Body of pancreas (tissue), 4 donors: ENCODE measurements around the gene SUMO4. TPM values are rescaled to one million over a fixed set of nuclear protein-coding genes. Genes with fewer than 3 reads are reported as not detected.

ENCODE experiments used
- ATAC-seq: fragments of 150-250 bp; one replicate; pipeline ENCODE4 v1.9.1; 2016
- DNase-seq, 4 donors: peaks; one replicate each; pipeline ENCODE4 v3.0.0-alpha.2; 2019
- H3K27ac ChIP-seq, 4 donors: fragments of 200-600 bp; sonication (generic); 1 replicate in 3 of 4; 2 replicates in 1 of 4; pipeline versions ENCODE4 v1.5.1 to v1.6.1; 2016 to 2019; ENCODE audit warnings: mild to moderate bottlenecking in 1 of 4, mixed read lengths in 1 of 4, moderate library complexity in 1 of 4
- H3K27me3 ChIP-seq, 2 donors: fragments of 200-600 bp; sonication (generic); one replicate each; pipeline ENCODE4 v1.6.0; 2016; ENCODE audit warnings: mild to moderate bottlenecking in 1 of 2
- H3K36me3 ChIP-seq, 2 donors: fragments of 200-600 bp; sonication (generic); replicated peaks in 1 of 2; 2 replicates each; pipeline ENCODE4 v1.5.1; 2016; ENCODE audit warnings: low read depth in 2 of 2; ENCODE audit not compliant: insufficient read depth in 1 of 2
- H3K4me1 ChIP-seq: fragments of 200-600 bp; sonication (generic); one replicate; pipeline ENCODE4 v1.6.0; 2016
- H3K4me3 ChIP-seq, 2 donors: fragments of 200-600 bp; sonication (generic); 1 replicate in 1 of 2; 2 replicates in 1 of 2; pipeline ENCODE4 v1.5.1; 2016 to 2019
- H3K9me3 ChIP-seq, 3 donors: fragments of 200-600 bp; sonication (generic); 1 replicate in 2 of 3; 2 replicates in 1 of 3; pipeline ENCODE4 v1.5.1; 2016
- CTCF ChIP-seq, 7 experiments: fragments of 450-650 bp in 4 of 7; fragments of 200-600 bp in 3 of 7; sonication (generic) in 3 of 7; IDR thresholded peaks; one replicate each; pipeline ENCODE4 v1.5.1; 2016 to 2019; ENCODE audit warnings: antibody characterized with exemption in 7 of 7
- POLR2A ChIP-seq, 3 donors: fragments of 450-650 bp; IDR thresholded peaks; one replicate each; pipeline ENCODE4 v1.6.1; 2016; ENCODE audit warnings: antibody characterized with exemption in 3 of 3, mild to moderate bottlenecking in 2 of 3
- WGBS, 2 donors: methylation state at CpG; one replicate each; pipeline ENCODE4 v1.1.5; 2017; 5-methylcytosine and 5-hydroxymethylcytosine counted together
- intact Hi-C: fragments of 100-400 bp; cut with DNase I; formaldehyde crosslinking; loops from one replicate; pipeline ENCODE4 v1.15.1; 2023
- total RNA-seq, 2 donors: library from RNA; depleted of rRNA; stranded (reverse); fragments of >200 nt; gene quantifications; one replicate each; pipeline ENCODE4 v1.1.0, GENCODE V29; 2016

The SUMO4 gene
- total RNA-seq, 2 donors from 2014 or later, result 1.3 TPM; not detected in 1

- Histone ChIP-seq H3K36me3 (no peaks in the 10 kb centered on the region), H3K4me3 (no peak overlapping the region), H3K27ac (no peak overlapping the region), H3K9me3 (no peaks in the 10 kb centered on the region), H3K27me3 (no peaks in the 10 kb centered on the region), H3K4me1 (peaks cover 14% of the 10 kb centered on the region)
- intact Hi-C loops, result no loop called here
- DNase-seq (no peak), ATAC-seq (no peak)
- TF ChIP-seq POLR2A (IDR thresholded peaks at IDR 0.05), result no peak
- TF ChIP-seq CTCF (IDR thresholded peaks at IDR 0.05), result no peak
These were observed 40.6 kb upstream of the SUMO4 start for GRCh38 chr6:149359440-149359839.

DNA sequence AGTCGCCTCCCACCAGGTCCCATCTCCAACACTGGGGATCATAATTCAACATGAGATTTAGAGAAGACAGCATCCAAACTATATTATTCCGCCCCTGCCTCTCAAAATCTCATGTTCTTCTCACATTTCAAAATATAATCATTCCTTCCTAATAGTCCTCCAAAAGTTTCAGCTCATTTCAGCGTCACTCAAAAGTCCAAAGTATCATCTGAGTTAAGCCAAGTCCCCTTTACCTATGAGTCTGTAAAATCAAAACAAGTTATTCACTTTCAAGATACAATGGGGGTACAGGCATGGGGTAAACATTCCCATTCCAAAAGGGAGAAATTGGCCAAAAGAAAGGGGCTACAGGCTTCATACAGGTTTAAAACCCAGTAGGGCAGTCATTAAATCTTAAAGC lies 39.5 kb upstream of the SUMO4 start:
- Histone ChIP-seq H3K9me3 (no peaks in the 10 kb centered on the region), H3K27me3 (no peaks in the 10 kb centered on the region), H3K27ac (no peak overlapping the region), H3K4me3 (no peak overlapping the region), H3K36me3 (no peaks in the 10 kb centered on the region), H3K4me1 (peaks cover 20% of the 10 kb centered on the region)
- TF ChIP-seq POLR2A (IDR thresholded peaks at IDR 0.05), result no peak
- TF ChIP-seq CTCF (IDR thresholded peaks at IDR 0.05), result no peak
- no peak for ATAC-seq
- intact Hi-C loops, result no loop called here
- no peak for DNase-seq
- 96 to 98% methylated on average over 3 of the region's 3 CpGs for WGBS, 2 donors

- intact Hi-C loops, result no loop called here
- 94 to 95% methylated on average over 5 of the region's 5 CpGs for WGBS, 2 donors
- Histone ChIP-seq H3K27ac (no peak overlapping the region), H3K9me3 (no peaks in the 10 kb centered on the region), H3K4me3 (no peak overlapping the region), H3K36me3 (no peaks in the 10 kb centered on the region), H3K4me1 (peaks cover 29% of the 10 kb centered on the region), H3K27me3 (no peaks in the 10 kb centered on the region)
- ATAC-seq (no peak), DNase-seq (no peak)
- TF ChIP-seq CTCF (IDR thresholded peaks at IDR 0.05) (no peak), POLR2A (IDR thresholded peaks at IDR 0.05) (no peak)
These were observed 37.8 kb upstream of the SUMO4 start for GRCh38 chr6:149362289-149362688.

- no peak overlapping the region for H3K4me3 ChIP-seq
- DNase-seq (no peak), ATAC-seq (no peak)
- no peaks in the 10 kb centered on the region for H3K9me3 ChIP-seq
- WGBS, 2 donors, result 90 to 91% methylated on average over 1 of the region's 1 CpG
- intact Hi-C loops, result no loop called here
- H3K27me3 ChIP-seq, result no peaks in the 10 kb centered on the region
- no peak overlapping the region for H3K27ac ChIP-seq
- H3K36me3 ChIP-seq, result no peaks in the 10 kb centered on the region
- H3K4me1 ChIP-seq, result peaks cover 35% of the 10 kb centered on the region
- TF ChIP-seq CTCF (IDR thresholded peaks at IDR 0.05) (no peak), POLR2A (IDR thresholded peaks at IDR 0.05) (no peak)
These were observed 36.9 kb upstream of the SUMO4 start for GRCh38 chr6:149363154-149363553.

- Histone ChIP-seq H3K4me1 (peaks cover 38% of the 10 kb centered on the region), H3K27me3 (no peaks in the 10 kb centered on the region), H3K27ac (no peak overlapping the region), H3K9me3 (no peaks in the 10 kb centered on the region), H3K36me3 (no peaks in the 10 kb centered on the region), H3K4me3 (no peak overlapping the region)
- intact Hi-C loops, result no loop called here
- WGBS, 2 donors, result 20 to 23% methylated on average over 2 of the region's 2 CpGs
- no peak for ATAC-seq
- no peak for DNase-seq
- TF ChIP-seq POLR2A (IDR thresholded peaks at IDR 0.05), result no peak
- TF ChIP-seq CTCF (IDR thresholded peaks at IDR 0.05), result no peak
These were observed 35.5 kb upstream of the SUMO4 start for GRCh38 chr6:149364557-149364956.
